Measurements from ENCODE around the gene NPAS2.

Gene NPAS2

DNA sequence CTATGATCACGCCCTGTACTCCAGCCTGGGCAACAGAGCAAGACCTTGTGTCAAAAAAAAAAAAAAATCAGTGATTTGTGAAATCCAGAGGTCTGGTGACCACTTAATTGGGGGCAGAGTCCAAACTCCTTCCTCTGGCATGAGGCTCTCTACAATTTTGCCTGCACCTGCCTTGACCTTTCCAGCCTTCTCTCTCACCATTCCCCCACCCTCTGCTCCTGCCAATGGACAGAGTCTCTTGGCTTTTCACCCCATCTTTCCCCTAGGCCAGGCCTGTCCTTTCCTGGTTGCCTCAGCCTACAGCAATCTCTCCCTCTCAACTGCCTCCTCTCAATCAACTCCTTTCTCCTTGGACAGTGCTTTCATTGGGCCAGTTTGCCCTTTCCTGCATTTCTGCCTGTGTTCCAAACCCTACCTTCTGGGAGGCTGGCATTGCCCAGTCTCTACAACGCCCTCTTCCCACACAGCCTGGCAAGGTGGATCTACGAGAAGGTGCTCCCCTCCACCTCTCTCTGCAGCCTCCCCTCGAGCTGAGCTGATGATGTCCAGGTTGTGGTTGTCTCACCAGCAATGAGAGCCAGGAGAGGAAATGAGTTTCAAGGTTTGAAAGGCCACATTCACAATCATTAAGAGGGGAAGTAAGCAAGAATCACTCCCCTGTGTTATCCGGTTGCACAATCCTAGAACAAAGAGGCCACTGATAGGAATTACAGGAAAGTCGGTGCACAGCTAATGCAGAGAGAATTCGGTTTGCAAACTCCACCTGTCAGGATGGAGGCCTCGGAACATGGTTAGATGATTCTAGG, 39.5 kb upstream of the NPAS2 start:
- TF ChIP-seq, protein P1, sequence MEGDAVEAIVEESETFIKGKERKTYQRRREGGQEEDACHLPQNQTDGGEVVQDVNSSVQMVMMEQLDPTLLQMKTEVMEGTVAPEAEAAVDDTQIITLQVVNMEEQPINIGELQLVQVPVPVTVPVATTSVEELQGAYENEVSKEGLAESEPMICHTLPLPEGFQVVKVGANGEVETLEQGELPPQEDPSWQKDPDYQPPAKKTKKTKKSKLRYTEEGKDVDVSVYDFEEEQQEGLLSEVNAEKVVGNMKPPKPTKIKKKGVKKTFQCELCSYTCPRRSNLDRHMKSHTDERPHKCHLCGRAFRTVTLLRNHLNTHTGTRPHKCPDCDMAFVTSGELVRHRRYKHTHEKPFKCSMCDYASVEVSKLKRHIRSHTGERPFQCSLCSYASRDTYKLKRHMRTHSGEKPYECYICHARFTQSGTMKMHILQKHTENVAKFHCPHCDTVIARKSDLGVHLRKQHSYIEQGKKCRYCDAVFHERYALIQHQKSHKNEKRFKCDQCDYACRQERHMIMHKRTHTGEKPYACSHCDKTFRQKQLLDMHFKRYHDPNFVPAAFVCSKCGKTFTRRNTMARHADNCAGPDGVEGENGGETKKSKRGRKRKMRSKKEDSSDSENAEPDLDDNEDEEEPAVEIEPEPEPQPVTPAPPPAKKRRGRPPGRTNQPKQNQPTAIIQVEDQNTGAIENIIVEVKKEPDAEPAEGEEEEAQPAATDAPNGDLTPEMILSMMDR (IDR thresholded peaks at IDR 0.05; ENCODE audit: low read depth, low read length) = no peak
- no peak for DNase-seq (ENCODE audit: extremely low read depth, low read depth)

DNA sequence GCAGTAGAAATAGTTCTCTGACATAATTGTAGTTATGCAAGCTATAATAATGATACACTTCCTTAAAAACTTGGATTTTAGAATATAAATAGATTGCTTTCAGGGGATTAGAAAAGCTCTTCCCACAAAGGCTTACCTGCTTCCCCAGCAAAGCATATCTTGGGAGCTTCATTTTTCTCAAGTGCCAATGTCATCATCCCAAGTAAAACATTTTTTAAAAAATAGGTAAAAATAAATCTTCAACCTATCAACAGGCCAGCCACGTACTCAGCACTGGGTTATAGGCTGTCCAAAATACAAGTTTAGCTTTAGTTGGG, 39.0 kb upstream of the NPAS2 start:
- no peak for DNase-seq (ENCODE audit: extremely low read depth, low read depth)
- TF ChIP-seq, protein P1 (IDR thresholded peaks at IDR 0.05; ENCODE audit: low read depth, low read length) = no peak

DNA sequence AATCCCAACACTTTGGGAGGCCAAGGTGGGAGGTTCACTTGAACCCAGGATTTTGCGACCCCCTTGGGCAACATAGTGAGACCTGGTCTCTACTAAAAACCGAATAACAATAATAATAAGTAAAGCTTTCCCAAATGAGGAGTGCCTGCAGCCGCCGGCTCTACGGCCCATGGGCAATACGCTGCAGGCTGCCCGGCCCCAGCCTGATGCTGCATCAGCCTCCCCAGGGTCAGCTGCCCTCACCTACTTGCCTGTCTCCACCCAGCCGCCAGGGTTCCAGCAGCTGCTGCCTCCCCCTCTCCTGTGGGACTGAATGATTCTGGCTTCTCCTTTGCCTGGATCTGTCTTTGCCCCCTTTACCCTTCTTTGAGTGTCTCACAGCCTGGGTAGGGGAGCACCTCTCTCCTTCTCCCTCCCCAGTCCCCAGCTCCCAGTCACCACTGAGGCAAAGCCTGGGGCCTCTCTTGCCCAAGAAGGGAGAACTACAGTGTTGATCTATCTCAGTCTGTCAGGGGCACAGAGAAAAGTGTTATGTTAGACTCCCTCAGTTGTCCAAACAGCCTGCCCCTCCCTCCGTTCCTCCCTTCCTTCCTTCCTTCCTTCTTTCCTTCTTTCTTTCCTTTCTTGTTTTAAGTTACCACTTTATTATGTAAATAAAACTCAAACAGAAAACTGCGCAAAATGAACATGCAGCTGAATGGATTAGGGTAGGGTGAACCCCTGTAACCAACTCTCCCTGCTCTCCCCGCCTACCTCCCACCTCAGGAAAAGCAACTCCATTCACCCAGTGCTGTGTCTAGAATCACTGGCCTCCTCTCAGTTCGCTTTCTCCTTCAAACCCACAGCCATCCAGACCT, 38.2 kb upstream of the NPAS2 start:
- TF ChIP-seq, protein P1 (IDR thresholded peaks at IDR 0.05; ENCODE audit: low read depth, low read length) = no peak
- no peak for DNase-seq (ENCODE audit: extremely low read depth, low read depth)

DNA sequence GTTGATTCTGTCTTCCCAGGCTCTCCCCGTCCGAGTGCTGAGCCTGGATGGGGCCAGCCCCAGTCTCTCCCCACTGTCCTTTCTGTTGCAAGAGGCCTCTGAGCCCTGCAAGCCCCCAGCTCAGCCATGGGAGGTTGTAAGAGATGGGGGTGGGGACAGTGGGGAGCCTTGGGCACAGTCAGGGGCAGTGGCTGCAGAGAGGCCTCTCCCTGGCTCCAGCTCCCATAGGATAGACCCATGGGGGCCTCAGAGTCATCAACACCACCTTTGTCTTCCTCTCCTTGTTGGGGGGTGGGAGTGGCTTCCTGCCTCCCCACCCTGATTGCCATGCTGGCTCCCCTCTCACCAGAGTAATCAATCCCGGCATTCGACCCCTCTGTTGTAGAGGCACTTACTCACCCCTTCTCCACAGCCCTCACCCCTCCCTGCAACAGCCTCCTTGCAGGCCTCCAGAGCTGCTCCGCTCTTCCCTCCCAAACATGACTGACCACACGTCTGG, 37.5 kb upstream of the NPAS2 start:
- TF ChIP-seq, protein P1 (IDR thresholded peaks at IDR 0.05; ENCODE audit: low read depth, low read length) = no peak

DNA sequence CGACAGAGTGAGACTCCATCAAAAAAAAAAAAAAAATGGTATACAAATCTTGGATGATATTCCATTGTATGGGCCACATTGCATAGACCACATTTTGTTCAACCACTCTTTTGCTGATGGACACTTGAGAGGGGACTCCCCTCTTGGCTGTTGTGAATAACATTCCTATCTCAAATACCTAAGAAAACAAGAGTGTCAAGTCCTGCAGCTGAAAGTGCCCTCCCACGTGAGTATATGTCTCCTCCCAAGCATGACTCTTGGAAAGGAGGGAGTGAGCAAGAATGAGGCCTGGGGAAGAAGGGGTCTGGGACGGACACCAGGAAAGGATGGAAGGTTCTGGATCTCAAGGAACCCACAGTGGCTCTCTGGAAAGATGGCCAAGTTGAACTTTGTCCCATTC, 36.0 kb upstream of the NPAS2 start:
- TF ChIP-seq, protein P1 (IDR thresholded peaks at IDR 0.05; ENCODE audit: low read depth, low read length) = no peak
- DNase-seq (ENCODE audit: extremely low read depth, low read depth) = no peak

More for the DNA sequence above, 37.5 kb upstream of the NPAS2 start:
- DNase-seq (ENCODE audit: extremely low read depth, low read depth) = no peak

DNA sequence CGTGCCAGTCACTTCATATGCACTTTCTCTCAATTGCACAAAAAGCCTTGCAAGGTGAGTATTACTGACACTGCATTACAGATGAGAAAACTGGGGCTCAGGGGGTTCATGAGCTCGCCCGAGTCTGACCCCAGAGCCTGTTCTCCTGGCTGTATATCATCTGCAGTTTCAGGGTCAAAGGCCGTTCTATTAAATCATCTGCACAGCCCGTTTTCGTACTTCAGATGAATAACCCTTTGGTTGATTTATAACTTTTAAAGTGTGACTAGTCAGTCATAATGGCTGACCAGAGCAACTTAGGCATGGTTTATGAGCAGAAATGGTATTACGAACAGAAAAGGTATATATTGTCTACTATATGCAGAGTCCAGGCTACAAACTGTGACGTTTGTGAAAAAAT, 35.3 kb upstream of the NPAS2 start:
- DNase-seq (ENCODE audit: extremely low read depth, low read depth) = no peak
- TF ChIP-seq, protein P1 (IDR thresholded peaks at IDR 0.05; ENCODE audit: low read depth, low read length) = no peak

All from AG09319 (cell line).